HG03066 (cell line): Measurements from ENCODE around the gene OR5AP2.
"Not testable (repeated sequence)": the region's sequence is repeated elsewhere in the genome, so short reads cannot be mapped to it uniquely, and the experiment has no call there.

Source experiments
- ATAC-seq: cut with Tn5 transposase; IDR thresholded peaks from one replicate; pipeline ENCODE4 v1.9.1; 2021; ENCODE audit warnings: low read depth; ENCODE audit not compliant: unreplicated experiment

OR5AP2 gene

GRCh38 chr11:56642339-56642738 lies at the start of gene OR5AP2:
TSS of gene OR5AP2 (minus strand) at chr11:56642439. CDS start at chr11:56642439, 0 bp downstream.
- no peak for ATAC-seq

GRCh38 chr11:56691179-56691578 lies 48.9 kb upstream of the OR5AP2 start:
- not testable (repeated sequence) for ATAC-seq

GRCh38 chr11:56688554-56689100 lies 46.4 kb upstream of the OR5AP2 start:
- ATAC-seq: no peak

- no peak for ATAC-seq
These were observed 28.7 kb upstream of the OR5AP2 start for GRCh38 chr11:56670984-56671383.

- no peak for ATAC-seq
These were observed 21.1 kb upstream of the OR5AP2 start, which contains the start of gene OR5AR1 for GRCh38 chr11:56663386-56663785. TSS of gene OR5AR1 (plus strand) at chr11:56663686. CDS start at chr11:56663686, 0 bp downstream.

- ATAC-seq: no peak
These were observed 17.5 kb upstream of the OR5AP2 start for GRCh38 chr11:56659755-56660154.

GRCh38 chr11:56637500-56637899 lies 4.7 kb downstream of the OR5AP2 start:
- ATAC-seq: no peak

- no peak for ATAC-seq
These were observed 5.4 kb downstream of the OR5AP2 start for GRCh38 chr11:56636861-56637260.

GRCh38 chr11:56632329-56632728 lies 9.9 kb downstream of the OR5AP2 start:
- ATAC-seq: no peak

- no peak for ATAC-seq
These were observed 16.3 kb downstream of the OR5AP2 start for GRCh38 chr11:56625946-56626345.

GRCh38 chr11:56624661-56625110 lies 17.6 kb downstream of the OR5AP2 start:
- ATAC-seq: no peak

- ATAC-seq: no peak
These were observed 31.1 kb downstream of the OR5AP2 start for GRCh38 chr11:56611174-56611573.

- not testable (repeated sequence) for ATAC-seq
These were observed 50.0 kb downstream of the OR5AP2 start for GRCh38 chr11:56592088-56592717.
